ENCODE measurements around the gene ITGA2.

The ITGA2 gene

GRCh38 chr5:53059281-53059680, 70.1 kb downstream of the ITGA2 start:
- DNase-seq (ENCODE audit: low spot score), result no peak

- DNase-seq (ENCODE audit: low spot score), result no peak
These were observed 74.0 kb downstream of the ITGA2 start for GRCh38 chr5:53063176-53063575.

DNA sequence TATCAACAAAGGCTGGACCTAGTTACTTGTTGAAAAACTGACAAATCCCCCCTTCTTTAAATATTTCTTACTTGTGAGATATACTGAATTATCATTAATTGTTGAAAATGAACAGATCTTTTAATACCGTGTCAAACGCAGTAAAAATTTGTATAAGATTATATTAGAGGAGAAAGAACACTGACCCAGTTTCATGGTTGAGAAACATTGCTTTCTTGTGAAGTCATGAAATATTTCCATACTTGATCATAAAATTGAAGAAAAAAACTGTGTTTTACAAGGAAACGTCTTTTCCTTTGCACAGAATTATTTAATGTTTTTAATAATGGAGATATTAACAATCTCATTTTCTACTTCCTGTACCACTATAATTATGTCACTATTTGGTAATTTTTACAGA, 74.6 kb downstream of the ITGA2 start:
- no peak for DNase-seq (ENCODE audit: low spot score)

GRCh38 chr5:53066088-53066487, 76.9 kb downstream of the ITGA2 start:
- DNase-seq (ENCODE audit: low spot score), result no peak

- no peak for DNase-seq (ENCODE audit: low spot score)
These were observed 78.5 kb downstream of the ITGA2 start for GRCh38 chr5:53067641-53068040.

GRCh38 chr5:53068291-53068836, 79.2 kb downstream of the ITGA2 start:
- DNase-seq (ENCODE audit: low spot score), result no peak

GRCh38 chr5:53069626-53070025, 80.5 kb downstream of the ITGA2 start:
- peak; percentile 11 for DNase-seq (ENCODE audit: low spot score)

DNA sequence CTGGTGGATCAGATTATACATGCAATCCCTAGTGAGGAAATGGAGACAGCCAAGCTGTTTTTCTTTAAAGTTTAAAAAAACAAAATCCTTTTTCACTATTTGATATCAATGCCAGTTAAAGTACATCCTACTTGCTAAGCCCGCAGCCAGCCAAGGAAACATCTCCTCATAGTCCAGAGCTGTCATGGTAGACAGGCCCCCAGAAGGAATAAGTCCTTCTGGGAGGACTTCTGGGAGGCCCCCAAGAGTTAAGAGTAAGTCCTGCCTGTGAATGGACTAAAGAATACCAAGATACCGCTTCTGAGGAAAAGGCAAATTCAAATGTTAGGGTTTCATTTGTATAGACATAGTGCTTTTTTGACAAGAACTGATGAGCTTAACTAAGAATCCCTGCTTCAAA, 82.1 kb downstream of the ITGA2 start:
- no peak for DNase-seq (ENCODE audit: low spot score)

DNA sequence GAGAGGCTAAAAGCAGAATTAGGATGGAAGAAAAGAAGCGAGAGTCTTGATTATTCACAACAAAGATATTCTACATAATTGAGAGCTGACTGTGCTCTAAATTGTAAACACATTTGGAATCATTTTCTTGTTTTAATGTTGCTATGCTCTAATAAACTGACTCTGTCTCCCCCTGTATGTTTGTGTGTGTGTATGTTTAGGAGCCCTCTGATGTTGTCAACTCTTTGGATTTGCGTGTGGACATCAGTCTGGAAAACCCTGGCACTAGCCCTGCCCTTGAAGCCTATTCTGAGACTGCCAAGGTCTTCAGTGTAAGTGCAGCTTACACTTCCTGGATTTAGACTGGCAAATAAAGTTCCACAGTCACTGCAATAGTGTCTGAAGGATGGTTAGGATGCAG, 82.6 kb downstream of the ITGA2 start:
- no peak for DNase-seq (ENCODE audit: low spot score)

- DNase-seq (ENCODE audit: low spot score), result no peak
These were observed 84.2 kb downstream of the ITGA2 start for GRCh38 chr5:53073348-53073747.

GRCh38 chr5:53076014-53076583, 86.9 kb downstream of the ITGA2 start:
- no peak for DNase-seq (ENCODE audit: low spot score)

DNA sequence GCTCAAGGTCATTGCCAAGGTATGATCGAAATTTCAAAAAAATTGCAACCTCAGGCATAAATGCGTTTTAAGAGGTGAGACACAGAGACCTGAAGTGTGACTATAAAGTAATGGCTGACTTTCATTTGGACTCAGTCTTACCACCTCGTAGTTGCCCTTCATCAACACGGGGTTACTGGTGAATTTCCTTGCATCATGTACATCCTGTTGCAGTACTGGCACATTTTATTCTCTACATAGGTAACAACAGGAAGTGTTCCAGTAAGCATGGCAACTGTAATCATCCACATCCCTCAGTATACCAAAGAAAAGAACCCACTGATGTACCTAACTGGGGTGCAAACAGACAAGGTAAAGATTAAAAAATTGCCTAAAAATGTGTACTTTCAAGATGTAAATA, 91.1 kb downstream of the ITGA2 start:
- no peak for DNase-seq (ENCODE audit: low spot score)

DNA sequence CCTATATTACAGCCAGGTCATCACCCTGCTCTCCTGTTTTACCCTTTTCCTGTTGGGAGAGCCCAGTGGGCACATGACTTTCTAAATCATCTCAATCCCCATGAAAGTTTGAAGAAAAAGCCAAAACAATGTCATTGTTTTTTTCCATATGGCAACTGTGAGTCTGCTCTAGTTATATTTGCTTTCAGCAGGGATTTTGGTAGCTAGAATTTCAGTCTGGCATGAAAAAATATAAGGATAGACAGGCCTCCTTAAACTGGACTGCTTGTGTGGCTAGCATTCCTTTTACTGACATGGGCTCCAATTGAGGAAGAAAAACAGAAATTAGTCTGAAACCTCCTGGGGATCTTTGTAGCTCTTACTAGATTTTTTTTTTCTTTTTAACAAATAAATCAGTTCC, 94.8 kb downstream of the ITGA2 start:
- DNase-seq (ENCODE audit: low spot score), result no peak

GRCh38 chr5:53084546-53085255, 95.5 kb downstream of the ITGA2 start:
- no peak for DNase-seq (ENCODE audit: low spot score)

DNA sequence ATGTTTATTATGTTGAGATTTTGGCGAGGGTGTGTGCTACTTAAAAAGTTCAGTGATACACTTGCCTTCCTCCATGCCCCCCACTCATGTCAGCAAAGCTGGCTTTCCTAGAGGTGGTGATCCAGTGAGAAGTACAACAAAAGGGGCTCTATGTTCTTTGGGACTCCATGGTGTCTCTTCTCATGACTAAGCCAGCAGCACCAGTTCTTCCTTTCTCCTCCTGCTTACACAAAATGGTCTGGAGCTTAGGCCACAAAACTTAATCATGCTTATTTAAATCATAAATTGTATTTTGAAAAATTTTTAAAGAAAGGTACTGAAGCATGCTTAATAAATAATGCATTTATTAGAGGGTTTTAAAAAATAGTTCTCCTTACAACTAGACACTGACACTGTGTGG, 98.0 kb downstream of the ITGA2 start:
- no peak for DNase-seq (ENCODE audit: low spot score)

GRCh38 chr5:53087621-53088121, 98.5 kb downstream of the ITGA2 start:
- DNase-seq (ENCODE audit: low spot score), result no peak

- DNase-seq (ENCODE audit: low spot score), result no peak
These were observed 100.4 kb downstream of the ITGA2 start for GRCh38 chr5:53089481-53089991.

GRCh38 chr5:53090229-53090628, 101.1 kb downstream of the ITGA2 start:
- DNase-seq (ENCODE audit: low spot score), result no peak

DNA sequence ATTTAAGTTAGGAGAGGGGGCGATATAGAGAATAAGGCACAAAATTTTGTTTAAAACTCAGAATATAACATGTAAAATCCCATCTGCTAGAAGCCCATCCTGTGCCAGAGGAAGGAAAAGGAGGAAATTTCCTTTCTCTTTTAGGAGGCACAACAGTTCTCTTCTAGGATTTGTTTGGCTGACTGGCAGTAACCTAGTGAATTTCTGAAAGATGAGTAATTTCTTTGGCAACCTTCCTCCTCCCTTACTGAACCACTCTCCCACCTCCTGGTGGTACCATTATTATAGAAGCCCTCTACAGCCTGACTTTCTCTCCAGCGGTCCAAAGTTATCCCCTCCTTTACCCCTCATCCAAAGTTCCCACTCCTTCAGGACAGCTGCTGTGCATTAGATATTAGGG, 102.1 kb downstream of the ITGA2 start:
- DNase-seq (ENCODE audit: low spot score), result no peak

DNA sequence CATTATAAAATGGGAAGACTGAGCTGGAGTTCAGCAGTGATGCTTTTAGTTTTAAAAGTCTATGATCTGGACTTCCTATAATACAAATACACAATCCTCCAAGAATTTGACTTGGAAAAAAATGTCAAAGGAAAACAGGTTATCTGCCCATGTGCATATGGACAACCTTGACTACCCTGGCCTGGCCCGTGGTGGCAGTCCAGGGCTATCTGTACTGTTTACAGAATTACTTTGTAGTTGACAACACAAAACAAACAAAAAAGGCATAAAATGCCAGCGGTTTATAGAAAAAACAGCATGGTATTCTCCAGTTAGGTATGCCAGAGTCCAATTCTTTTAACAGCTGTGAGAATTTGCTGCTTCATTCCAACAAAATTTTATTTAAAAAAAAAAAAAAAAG, 103.1 kb downstream of the ITGA2 start:
- no peak for DNase-seq (ENCODE audit: low spot score)

GRCh38 chr5:53095217-53095616, 106.1 kb downstream of the ITGA2 start:
- DNase-seq (ENCODE audit: low spot score), result no peak

DNA sequence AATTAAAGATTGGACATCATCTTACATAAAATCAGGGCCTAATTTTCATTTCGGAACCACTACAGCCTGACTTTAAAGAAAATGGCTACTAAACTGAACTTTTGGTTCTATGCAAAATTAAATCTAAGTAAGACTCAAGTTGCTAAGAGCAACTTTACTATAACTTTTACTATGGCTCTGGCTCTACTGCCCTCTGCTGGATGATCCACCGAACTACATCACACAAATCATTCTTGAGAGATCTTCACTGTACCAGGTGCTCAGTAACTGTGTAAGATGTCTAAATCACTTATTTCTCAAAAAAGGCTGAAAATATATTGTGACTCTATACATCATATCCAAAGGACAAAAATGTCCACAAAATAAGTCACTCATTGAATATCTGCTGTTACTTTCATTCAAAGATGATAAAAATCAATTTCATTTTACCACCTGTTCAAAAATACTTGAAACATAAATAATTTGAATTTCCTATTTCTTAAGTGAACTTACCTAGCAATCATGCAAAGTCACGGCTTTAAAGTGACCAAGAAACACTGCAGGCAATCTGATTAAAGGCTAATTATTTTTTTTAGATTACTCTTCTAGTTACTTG, 106.9 kb downstream of the ITGA2 start:
- peak; percentile 67 for DNase-seq (ENCODE audit: low spot score)

- no peak for DNase-seq (ENCODE audit: low spot score)
These were observed 110.4 kb downstream of the ITGA2 start for GRCh38 chr5:53099546-53099945.

All from cerebellar cortex (tissue), 1 donor.